MCF 10A (cell line): ENCODE results near the gene TECTA. TPM values are rescaled to one million over a fixed set of nuclear protein-coding genes. Genes with fewer than 3 reads are reported as not detected.

Experiments
- BruUV-seq: library from RNA; stranded (reverse); fragments of 400-500 nt; replicated peaks from 2 replicates; lab custom pipeline; 2021; lab: Mats Ljungman, UMichigan
- CTCF ChIA-PET: fragments of 300-600 bp; sonication (Branson Sonifier 250); formaldehyde crosslinking; extraction: SDS; loops from one replicate; lab custom pipeline; 2021; ENCODE audit warnings: antibody characterized with exemption, inconsistent platforms; lab: Yijun Ruan, JAX
- POLR2A ChIA-PET: fragments of 300-600, 350-650 bp; sonication (Branson Sonifier 250); formaldehyde crosslinking; extraction: SDS; loops from one replicate; lab custom pipeline; 2020; ENCODE audit warnings: antibody characterized with exemption, inconsistent platforms; lab: Yijun Ruan, JAX
- DNase-seq: peaks from one replicate; pipeline ENCODE4 v3.0.0-alpha.2; 2018; ENCODE audit not compliant: unreplicated experiment
- H3K27ac Mint-ChIP-seq: one replicate; pipeline ENCODE4 v1.8.0; 2022; ENCODE audit warnings: mild to moderate bottlenecking, low read depth, mixed read lengths; ENCODE audit not compliant: unreplicated experiment
- H3K27me3 Mint-ChIP-seq: one replicate; pipeline ENCODE4 v1.8.0; 2022; ENCODE audit warnings: mixed read lengths; ENCODE audit not compliant: insufficient read depth, unreplicated experiment
- H3K36me3 Mint-ChIP-seq: one replicate; pipeline ENCODE4 v1.8.0; 2022; ENCODE audit warnings: mild to moderate bottlenecking, moderate library complexity, mixed read lengths; ENCODE audit not compliant: insufficient read depth, unreplicated experiment
- H3K4me1 Mint-ChIP-seq: one replicate; pipeline ENCODE4 v1.8.0; 2022; ENCODE audit warnings: mixed read lengths; ENCODE audit not compliant: insufficient read depth, unreplicated experiment
- H3K4me3 Mint-ChIP-seq: one replicate; pipeline ENCODE4 v1.8.0; 2022; ENCODE audit warnings: mild to moderate bottlenecking, moderate library complexity, mixed read lengths; ENCODE audit not compliant: unreplicated experiment
- H3K9me3 Mint-ChIP-seq: one replicate; pipeline ENCODE4 v1.8.0; 2022; ENCODE audit warnings: mixed read lengths; ENCODE audit not compliant: unreplicated experiment
- intact Hi-C: fragments of 100-400 bp; cut with micrococcal nuclease; formaldehyde crosslinking; loops from 2 replicates; pipeline ENCODE4 v1.14.1; 2022
- total RNA-seq: library from RNA; stranded (reverse); gene quantifications from 2 replicates; pipeline ENCODE4 v1.2.3, GENCODE V29; 2022
- TF ChIP-seq, protein P1 (sequence below): fragments of 200-600 bp; IDR thresholded peaks from one replicate; pipeline ENCODE4 v1.8.0; 2022; ENCODE audit warnings: antibody characterized with exemption, mild to moderate bottlenecking; ENCODE audit not compliant: unreplicated experiment

TECTA gene
- total RNA-seq, 1 experiment from 2014 or later = 0.30 TPM

DNA sequence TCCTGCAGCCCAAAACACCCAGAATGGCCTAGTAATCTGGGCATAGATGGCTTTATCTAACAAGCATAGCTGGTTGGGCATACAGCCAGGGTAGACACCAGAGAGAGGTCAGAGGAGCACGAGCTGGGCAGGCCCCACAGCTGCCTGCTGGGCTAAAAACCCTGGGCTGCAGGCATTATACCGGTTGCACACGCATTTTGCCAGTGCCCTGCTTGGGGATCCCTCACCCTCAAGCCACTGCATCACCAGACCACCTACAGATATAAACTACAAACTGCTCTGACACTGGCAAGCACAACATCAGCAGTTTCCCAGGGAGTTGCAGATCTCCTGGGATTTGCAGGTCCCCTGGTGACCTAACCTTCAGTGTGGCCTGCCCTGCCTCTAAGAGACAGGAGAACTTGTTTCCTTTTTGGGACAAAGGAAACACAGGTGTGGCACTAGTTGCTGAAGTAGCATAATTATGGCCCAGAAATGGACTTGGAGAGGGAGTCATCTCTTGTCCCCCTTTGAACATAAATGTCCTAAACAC is 112.4 kb downstream of the TECTA start:
- no TSS peak for BruUV-seq
- DNase-seq = no peak
- no peaks in the 10 kb centered on the region for H3K4me1 Mint-ChIP-seq
- no peak overlapping the region for H3K4me3 Mint-ChIP-seq
- intact Hi-C loops = no loop called here
- no peak overlapping the region for H3K27ac Mint-ChIP-seq
- CTCF ChIA-PET = interaction anchor here (1.1 kb wide), 1 partner anchor 20 kb away, joined by 4 read pairs; no protein-coding TSS in a partner anchor
- POLR2A ChIA-PET = interaction anchor here (1.3 kb wide), 1 partner anchor 19 kb away, joined by 3 read pairs; no protein-coding TSS in a partner anchor
- H3K36me3 Mint-ChIP-seq = no peaks in the 10 kb centered on the region
- no peaks in the 10 kb centered on the region for H3K9me3 Mint-ChIP-seq
- TF ChIP-seq, protein P1, sequence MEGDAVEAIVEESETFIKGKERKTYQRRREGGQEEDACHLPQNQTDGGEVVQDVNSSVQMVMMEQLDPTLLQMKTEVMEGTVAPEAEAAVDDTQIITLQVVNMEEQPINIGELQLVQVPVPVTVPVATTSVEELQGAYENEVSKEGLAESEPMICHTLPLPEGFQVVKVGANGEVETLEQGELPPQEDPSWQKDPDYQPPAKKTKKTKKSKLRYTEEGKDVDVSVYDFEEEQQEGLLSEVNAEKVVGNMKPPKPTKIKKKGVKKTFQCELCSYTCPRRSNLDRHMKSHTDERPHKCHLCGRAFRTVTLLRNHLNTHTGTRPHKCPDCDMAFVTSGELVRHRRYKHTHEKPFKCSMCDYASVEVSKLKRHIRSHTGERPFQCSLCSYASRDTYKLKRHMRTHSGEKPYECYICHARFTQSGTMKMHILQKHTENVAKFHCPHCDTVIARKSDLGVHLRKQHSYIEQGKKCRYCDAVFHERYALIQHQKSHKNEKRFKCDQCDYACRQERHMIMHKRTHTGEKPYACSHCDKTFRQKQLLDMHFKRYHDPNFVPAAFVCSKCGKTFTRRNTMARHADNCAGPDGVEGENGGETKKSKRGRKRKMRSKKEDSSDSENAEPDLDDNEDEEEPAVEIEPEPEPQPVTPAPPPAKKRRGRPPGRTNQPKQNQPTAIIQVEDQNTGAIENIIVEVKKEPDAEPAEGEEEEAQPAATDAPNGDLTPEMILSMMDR = no peak
- peaks cover 70% of the 10 kb centered on the region for H3K27me3 Mint-ChIP-seq

DNA sequence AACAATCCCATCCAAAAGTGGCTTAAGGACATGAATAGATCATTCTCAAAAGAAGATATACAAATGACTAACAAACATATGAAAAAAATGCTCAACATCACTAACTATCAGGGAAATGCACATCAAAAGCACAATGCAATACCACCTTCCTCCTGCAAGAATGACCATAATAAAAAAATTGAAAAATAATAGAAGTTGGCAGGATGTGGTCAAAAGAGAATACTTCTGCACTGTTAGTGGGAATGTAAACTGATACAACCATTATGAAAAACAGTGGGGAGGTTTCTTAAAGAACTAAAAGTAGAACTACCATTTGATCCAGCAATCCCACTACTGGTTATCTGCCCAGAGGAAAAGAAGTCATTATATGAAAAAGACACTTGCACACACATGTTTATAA is 113.8 kb downstream of the TECTA start:
- H3K27ac Mint-ChIP-seq = no peak overlapping the region
- CTCF ChIA-PET = no interaction called here
- no peaks in the 10 kb centered on the region for H3K9me3 Mint-ChIP-seq
- H3K4me1 Mint-ChIP-seq = no peaks in the 10 kb centered on the region
- intact Hi-C loops = no loop called here
- POLR2A ChIA-PET = no interaction called here
- TF ChIP-seq, protein P1 = no peak
- DNase-seq = no peak
- BruUV-seq = no TSS peak
- peaks cover 84% of the 10 kb centered on the region for H3K27me3 Mint-ChIP-seq
- H3K36me3 Mint-ChIP-seq = no peaks in the 10 kb centered on the region
- no peak overlapping the region for H3K4me3 Mint-ChIP-seq

DNA sequence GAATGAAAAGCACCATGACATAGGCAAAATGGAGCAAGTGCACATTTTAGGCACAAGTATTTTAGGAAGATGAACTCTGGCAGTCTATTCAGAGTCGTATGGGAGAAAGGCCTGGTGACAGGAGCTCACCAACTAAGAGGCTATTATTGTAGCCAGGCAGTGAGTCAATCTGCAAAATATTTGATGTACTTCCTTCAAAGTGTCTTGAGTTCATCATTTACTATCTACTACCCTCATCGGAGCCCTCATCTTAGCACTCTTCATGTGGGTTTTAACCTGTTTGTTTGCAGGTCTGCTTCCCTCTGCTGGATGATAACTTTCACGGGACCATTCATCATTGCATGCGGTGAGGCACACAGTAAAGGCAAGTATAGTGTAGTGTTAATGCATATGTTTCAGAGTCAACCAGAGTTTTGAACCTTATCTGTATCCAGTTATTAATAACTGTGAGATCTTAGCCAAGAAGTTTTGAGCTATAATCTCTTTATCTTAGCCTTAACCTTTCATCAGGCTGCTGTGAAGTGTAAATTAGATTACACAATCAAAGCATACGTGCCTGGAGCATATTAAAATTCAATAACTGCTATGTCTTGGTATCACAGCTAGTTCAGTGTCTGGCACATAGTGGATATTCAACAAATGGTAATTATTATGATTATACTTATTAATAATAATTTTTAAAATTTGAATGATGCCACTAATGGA is 120.6 kb downstream of the TECTA start:
- Mint-ChIP-seq H3K4me3 (no peak overlapping the region), H3K27ac (no peak overlapping the region), H3K9me3 (no peaks in the 10 kb centered on the region), H3K4me1 (no peaks in the 10 kb centered on the region), H3K27me3 (peaks cover 43% of the 10 kb centered on the region), H3K36me3 (no peaks in the 10 kb centered on the region)
- intact Hi-C loops = no loop called here
- DNase-seq = no peak
- BruUV-seq = no TSS peak
- POLR2A ChIA-PET = interaction anchor here (0.7 to 0.8 kb wide), 2 partner anchors 8 to 18 kb away, joined by 3 read pairs; no protein-coding TSS in a partner anchor
- CTCF ChIA-PET = interaction anchor here (0.7 to 1.7 kb wide), 2 partner anchors 27 to 492 kb away, joined by 3 to 8 read pairs; no protein-coding TSS in a partner anchor
- TF ChIP-seq, protein P1 = no peak

DNA sequence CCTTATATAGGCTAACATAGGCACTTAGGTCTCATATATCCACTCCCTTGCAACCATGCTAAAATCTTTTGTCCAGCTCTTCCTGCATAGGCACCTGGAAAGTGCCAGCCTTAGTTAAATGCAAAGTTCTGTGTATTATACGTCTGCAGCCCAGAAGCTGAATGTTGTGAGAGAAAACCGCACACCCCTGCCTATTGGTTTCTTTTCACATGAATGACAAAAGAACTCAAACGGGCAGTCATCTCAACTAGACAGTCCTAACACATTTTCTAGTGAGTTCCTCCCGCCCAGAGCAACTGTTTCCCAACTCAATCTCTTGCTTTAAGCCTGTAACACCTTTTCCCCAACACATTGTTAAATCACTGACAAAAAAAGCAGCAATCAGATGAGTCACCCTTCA is 122.1 kb downstream of the TECTA start:
- H3K27me3 Mint-ChIP-seq = peaks cover 40% of the 10 kb centered on the region
- no peaks in the 10 kb centered on the region for H3K4me1 Mint-ChIP-seq
- intact Hi-C loops = no loop called here
- TF ChIP-seq, protein P1 = no peak
- CTCF ChIA-PET = no interaction called here
- no peak overlapping the region for H3K27ac Mint-ChIP-seq
- POLR2A ChIA-PET = no interaction called here
- no peaks in the 10 kb centered on the region for H3K9me3 Mint-ChIP-seq
- no TSS peak for BruUV-seq
- H3K4me3 Mint-ChIP-seq = no peak overlapping the region
- DNase-seq = no peak
- no peaks in the 10 kb centered on the region for H3K36me3 Mint-ChIP-seq
